Retinal pigment epithelial cell (primary cell): ENCODE results near the gene NFAT5.

Experiments
- DNase-seq: peaks from one replicate; pipeline ENCODE4 v3.0.0-alpha.2; 2010; ENCODE audit warnings: low read depth
- H3K4me3 ChIP-seq: 2 replicates; pipeline ENCODE4 v1.5.1; 2011; ENCODE audit warnings: mild to moderate bottlenecking, low read length, control low read depth, moderate library complexity
- TF ChIP-seq, protein P1 (sequence below): conservative IDR thresholded peaks from 2 replicates; pipeline ENCODE4 v1.5.1; 2011; ENCODE audit warnings: low read depth, low read length, control low read depth, inconsistent platforms

NFAT5 gene

DNA sequence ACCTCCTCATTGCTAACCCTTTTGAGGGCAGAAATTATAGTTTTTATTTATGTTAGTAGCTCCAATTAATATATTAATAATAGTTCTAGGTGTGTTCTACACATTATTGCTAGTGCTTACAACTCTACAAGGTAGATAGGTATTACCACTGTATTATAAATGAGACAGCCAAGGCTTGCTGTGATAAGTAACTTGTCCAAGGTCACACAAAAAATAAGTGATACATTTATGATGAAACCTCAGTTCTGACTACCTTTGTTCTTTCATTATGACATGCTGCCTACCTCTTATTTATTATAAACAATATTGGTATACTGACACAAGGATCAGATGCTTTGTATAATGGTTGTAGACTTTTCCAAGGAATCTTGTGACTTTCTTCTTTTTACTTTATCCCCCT is 41.2 kb downstream of the NFAT5 start:
- H3K4me3 ChIP-seq: no peak overlapping the region
- TF ChIP-seq, protein P1, sequence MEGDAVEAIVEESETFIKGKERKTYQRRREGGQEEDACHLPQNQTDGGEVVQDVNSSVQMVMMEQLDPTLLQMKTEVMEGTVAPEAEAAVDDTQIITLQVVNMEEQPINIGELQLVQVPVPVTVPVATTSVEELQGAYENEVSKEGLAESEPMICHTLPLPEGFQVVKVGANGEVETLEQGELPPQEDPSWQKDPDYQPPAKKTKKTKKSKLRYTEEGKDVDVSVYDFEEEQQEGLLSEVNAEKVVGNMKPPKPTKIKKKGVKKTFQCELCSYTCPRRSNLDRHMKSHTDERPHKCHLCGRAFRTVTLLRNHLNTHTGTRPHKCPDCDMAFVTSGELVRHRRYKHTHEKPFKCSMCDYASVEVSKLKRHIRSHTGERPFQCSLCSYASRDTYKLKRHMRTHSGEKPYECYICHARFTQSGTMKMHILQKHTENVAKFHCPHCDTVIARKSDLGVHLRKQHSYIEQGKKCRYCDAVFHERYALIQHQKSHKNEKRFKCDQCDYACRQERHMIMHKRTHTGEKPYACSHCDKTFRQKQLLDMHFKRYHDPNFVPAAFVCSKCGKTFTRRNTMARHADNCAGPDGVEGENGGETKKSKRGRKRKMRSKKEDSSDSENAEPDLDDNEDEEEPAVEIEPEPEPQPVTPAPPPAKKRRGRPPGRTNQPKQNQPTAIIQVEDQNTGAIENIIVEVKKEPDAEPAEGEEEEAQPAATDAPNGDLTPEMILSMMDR: no peak
- no peak for DNase-seq

DNA sequence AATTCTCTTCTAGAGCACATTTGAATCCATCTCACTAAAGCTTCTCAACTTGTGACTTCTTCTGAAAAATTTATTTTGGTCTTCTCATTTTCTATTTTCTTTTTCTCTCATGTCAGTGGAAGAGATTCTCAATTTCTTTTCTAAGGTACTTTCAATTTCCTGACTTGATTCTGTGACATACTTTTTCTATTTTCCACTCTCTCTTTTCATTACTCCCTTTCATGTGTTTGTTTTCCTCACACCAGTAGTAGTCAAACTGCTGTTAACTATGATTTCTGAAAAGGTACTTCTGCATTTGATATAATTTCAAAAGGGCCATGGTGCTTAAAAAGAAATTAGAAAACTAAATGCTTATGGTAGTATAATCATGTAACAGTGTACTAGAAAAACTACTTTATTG is 41.9 kb downstream of the NFAT5 start:
- no peak overlapping the region for H3K4me3 ChIP-seq
- TF ChIP-seq, protein P1: no peak
- DNase-seq: no peak

DNA sequence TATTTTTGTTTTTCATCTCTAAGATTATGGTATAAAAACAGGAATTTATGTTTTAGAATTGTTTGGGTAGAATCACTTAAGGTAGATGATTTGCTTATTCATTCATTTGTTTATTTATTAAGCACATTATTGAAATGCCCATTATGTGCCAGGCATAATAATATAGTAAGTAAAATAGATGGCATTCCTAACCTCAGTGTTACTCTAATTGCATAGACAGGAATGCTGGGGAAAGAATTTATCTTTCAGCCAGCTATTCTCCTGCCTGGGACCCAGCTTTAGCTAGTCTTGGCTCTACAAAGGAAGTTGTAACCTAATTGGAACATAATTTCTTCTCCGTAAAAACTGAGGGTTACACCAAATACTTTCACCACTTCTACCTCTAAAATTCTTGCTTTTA is 44.6 kb downstream of the NFAT5 start:
- no peak for DNase-seq

DNA sequence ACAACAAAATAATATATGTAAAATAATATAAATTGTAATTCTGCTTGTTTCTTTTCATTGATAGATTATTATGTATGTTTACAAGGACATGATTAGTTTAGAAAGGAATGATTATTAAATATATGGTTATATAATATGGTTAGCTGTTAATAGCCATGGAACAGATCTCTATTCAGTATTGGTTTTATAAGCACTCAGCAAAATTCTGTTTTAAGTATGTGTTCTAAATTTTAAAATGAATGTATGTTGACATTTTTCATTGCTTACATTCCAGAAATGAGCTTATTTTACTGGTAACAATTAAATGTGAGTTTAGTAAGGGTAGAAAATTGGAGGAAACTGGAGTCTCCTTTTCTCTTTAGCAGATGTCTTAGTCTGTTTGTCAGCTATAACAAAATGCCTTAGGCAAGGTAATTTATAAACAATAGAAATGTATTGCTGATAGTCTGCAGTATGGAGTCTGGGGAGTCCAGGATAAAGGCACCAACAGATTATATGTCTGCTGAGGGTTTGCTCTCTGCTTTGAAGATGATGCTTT is 45.4 kb downstream of the NFAT5 start:
- DNase-seq: no peak
- no peak overlapping the region for H3K4me3 ChIP-seq
- TF ChIP-seq, protein P1: no peak

More for the DNA sequence above, 44.6 kb downstream of the NFAT5 start:
- no peak overlapping the region for H3K4me3 ChIP-seq
- TF ChIP-seq, protein P1: no peak

DNA sequence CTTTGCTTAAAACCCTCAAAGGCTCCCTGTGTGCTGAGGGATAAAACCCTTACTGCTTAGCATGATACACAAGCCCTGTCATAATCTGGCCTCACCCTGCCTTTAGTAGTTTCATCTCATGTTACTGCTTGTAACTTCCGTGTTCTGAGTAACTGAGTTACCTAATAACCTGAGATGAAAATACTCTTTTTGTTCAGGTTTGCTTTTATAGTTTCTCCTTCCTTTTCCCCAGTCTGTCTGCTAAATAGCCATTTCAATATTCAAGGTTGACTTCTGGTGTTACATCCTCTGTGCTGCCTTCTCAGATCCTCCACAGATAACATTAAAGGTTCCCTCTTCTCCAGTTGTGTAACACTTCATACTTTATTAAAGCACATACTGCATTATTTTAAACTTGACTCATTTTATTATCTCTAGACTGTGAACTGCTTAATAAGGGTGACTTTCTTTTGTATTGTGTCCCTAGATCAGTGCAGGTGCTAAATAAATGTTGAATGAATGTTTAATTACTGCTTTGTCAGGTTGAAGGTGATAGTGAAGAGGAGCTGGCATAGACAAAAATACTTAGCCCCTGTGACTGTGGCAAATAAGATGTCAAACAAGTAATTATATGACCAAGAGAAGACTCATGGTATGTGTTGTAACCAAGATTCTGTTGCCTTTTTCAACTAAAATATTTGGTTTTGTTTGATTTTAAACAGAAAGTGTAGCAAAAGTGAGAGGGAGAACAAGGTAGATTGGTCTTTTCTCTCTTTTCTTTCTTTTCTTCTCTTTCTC is 47.8 kb downstream of the NFAT5 start:
- TF ChIP-seq, protein P1: no peak
- H3K4me3 ChIP-seq: no peak overlapping the region
- peak; percentile 48 for DNase-seq

DNA sequence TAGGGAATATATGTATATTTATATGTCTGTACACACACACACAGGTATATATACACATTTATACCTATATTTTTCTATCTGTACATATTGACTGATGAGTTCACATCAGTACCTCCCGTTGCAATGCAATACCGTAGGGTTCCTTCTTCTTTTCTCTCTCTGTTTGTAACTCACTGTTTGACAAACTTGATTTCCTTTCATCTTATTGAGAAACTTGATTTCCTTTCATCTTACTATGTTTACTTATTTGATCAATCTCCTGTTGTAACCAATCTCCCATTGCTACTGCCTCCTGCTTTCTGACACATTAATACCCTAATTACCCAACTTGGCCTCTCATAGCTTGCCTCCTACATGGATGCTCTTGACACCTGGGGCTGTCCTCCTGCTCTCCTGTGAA is 49.8 kb downstream of the NFAT5 start:
- TF ChIP-seq, protein P1: no peak
- DNase-seq: no peak
- H3K4me3 ChIP-seq: no peak overlapping the region

DNA sequence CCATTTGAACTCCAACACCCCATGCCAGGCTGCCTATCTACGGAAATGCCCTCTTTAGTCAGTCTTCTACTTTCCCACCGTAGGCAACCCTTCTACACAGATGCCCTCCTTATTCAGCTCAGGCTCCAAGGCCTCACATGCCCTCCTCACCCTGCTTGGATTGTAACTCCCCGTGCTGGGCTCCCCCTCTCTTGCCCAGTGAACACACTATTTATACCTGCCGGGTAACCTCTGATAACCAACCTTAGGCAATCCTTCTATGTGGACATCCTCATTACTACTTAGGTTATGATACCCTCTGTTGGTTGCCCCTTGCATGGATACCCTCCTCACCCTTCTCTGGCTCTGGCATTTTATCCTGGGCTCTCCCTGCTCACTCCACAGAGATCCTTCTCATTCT is 50.3 kb downstream of the NFAT5 start:
- no peak for DNase-seq
- no peak overlapping the region for H3K4me3 ChIP-seq
- TF ChIP-seq, protein P1: no peak
